Neural cell (in vitro differentiated cells): ENCODE measurements around the gene DBF4B. TPM values are rescaled to one million over a fixed set of nuclear protein-coding genes. Genes with fewer than 3 reads are reported as not detected.
"Not testable (repeated sequence)": the region's sequence is repeated elsewhere in the genome, so short reads cannot be mapped to it uniquely, and the experiment has no call there.

ENCODE experiments used
- H2AFZ ChIP-seq: fragments of 200-600, 300-800 bp; sonication (generic), shearing (Covaris generic); 2 replicates; pipeline ENCODE4 v1.6.0; 2014; ENCODE audit warnings: low read depth, mild to moderate bottlenecking, antibody characterized with exemption, low read length, moderate library complexity
- H3F3A ChIP-seq: fragments of 200-600 bp; shearing (Covaris generic); 2 replicates; pipeline ENCODE4 v1.6.1; 2016; ENCODE audit warnings: mild to moderate bottlenecking, moderate library complexity, mixed read lengths, antibody characterized with exemption, low read length; ENCODE audit not compliant: insufficient read depth, poor library complexity, severe bottlenecking
- H3K27ac ChIP-seq: fragments of 200-600, 300-800 bp; sonication (generic), shearing (Covaris generic); 2 replicates; pipeline ENCODE4 v1.5.1; 2014; ENCODE audit warnings: mild to moderate bottlenecking, low read length, moderate library complexity
- H3K27me3 ChIP-seq: fragments of 300-800, 200-600 bp; sonication (generic), shearing (Covaris generic); 2 replicates; pipeline ENCODE4 v1.6.0; 2014; ENCODE audit warnings: mild to moderate bottlenecking, low read depth, low read length, moderate library complexity; ENCODE audit not compliant: insufficient read depth
- H3K36me3 ChIP-seq: fragments of 300-800, 200-600 bp; sonication (generic), shearing (Covaris generic); 2 replicates; pipeline ENCODE4 v1.5.1; 2014; ENCODE audit warnings: mild to moderate bottlenecking, antibody characterized with exemption, low read length, moderate library complexity; ENCODE audit not compliant: insufficient read depth
- H3K4me2 ChIP-seq: fragments of 300-800, 200-600 bp; sonication (generic), shearing (Covaris generic); 2 replicates; pipeline ENCODE4 v1.6.0; 2014; ENCODE audit warnings: mild to moderate bottlenecking, low read length
- H3K4me3 ChIP-seq: fragments of 300-800, 200-600 bp; sonication (generic), shearing (Covaris generic); 2 replicates; pipeline ENCODE4 v1.5.1; 2014; ENCODE audit warnings: mild to moderate bottlenecking, low read length, moderate library complexity
- H3K79me2 ChIP-seq: fragments of 200-600 bp; shearing (Covaris generic); replicated peaks from 2 replicates; pipeline ENCODE4 v1.6.0; 2014; ENCODE audit warnings: mild to moderate bottlenecking, low read length, moderate library complexity; ENCODE audit not compliant: insufficient read depth
- H3K9ac ChIP-seq: fragments of 300-800, 200-600 bp; sonication (generic), shearing (Covaris generic); 2 replicates; pipeline ENCODE4 v1.6.1; 2016; ENCODE audit warnings: mild to moderate bottlenecking, low read length, mixed read lengths
- H3K9me2 ChIP-seq: fragments of 200-600 bp; shearing (Covaris generic); 2 replicates; pipeline ENCODE4 v1.6.1; 2016; ENCODE audit warnings: mild to moderate bottlenecking, low read length, mixed read lengths; ENCODE audit not compliant: insufficient read depth
- H3K9me3 ChIP-seq: fragments of 200-600, 300-800 bp; sonication (generic), shearing (Covaris generic); 2 replicates; pipeline ENCODE4 v1.6.1; 2016; ENCODE audit warnings: mild to moderate bottlenecking, mixed run types, low read length, moderate library complexity, mixed read lengths
- H4K20me1 ChIP-seq: fragments of 200-600 bp; shearing (Covaris generic); 2 replicates; pipeline ENCODE4 v1.6.1; 2016; ENCODE audit warnings: mild to moderate bottlenecking, mixed run types; ENCODE audit not compliant: insufficient read depth
- EP300 ChIP-seq: fragments of 450-650 bp; conservative IDR thresholded peaks from 2 replicates; pipeline ENCODE4 v1.6.1; 2014; ENCODE audit warnings: antibody characterized with exemption, mild to moderate bottlenecking, moderate library complexity; ENCODE audit not compliant: poor library complexity, severe bottlenecking
- EZH2 ChIP-seq: fragments of 200-600, 300-800 bp; shearing (Covaris generic), sonication (generic); IDR thresholded peaks from 2 replicates; pipeline ENCODE4 v1.6.1; 2014; ENCODE audit warnings: antibody characterized with exemption, low read length, borderline replicate concordance, mild to moderate bottlenecking; ENCODE audit not compliant: insufficient read depth, poor library complexity, severe bottlenecking
- MXI1 ChIP-seq: fragments of 450-650 bp; conservative IDR thresholded peaks from 2 replicates; pipeline ENCODE4 v1.6.1; 2014; ENCODE audit warnings: antibody characterized with exemption, mild to moderate bottlenecking; ENCODE audit not compliant: poor library complexity, severe bottlenecking
- RAD21 ChIP-seq: fragments of 450-650 bp; conservative IDR thresholded peaks from 2 replicates; pipeline ENCODE4 v1.6.1; 2014; ENCODE audit warnings: antibody characterized with exemption, mild to moderate bottlenecking, moderate library complexity
- SMC3 ChIP-seq: fragments of 450-650 bp; conservative IDR thresholded peaks from 2 replicates; pipeline ENCODE4 v1.6.1; 2014; ENCODE audit warnings: antibody characterized with exemption, mild to moderate bottlenecking, moderate library complexity; ENCODE audit not compliant: poor library complexity
- polyA plus RNA-seq: library from polyadenylated mRNA; depleted of rRNA; stranded (reverse); fragments of >200 nt; gene quantifications from 2 replicates; pipeline ENCODE4 v1.2.3, GENCODE V29; 2014
- TF ChIP-seq, protein P1 (sequence below): IDR thresholded peaks from 2 replicates; pipeline ENCODE4 v1.6.1; 2012; ENCODE audit warnings: borderline replicate concordance
- TF ChIP-seq, protein P2 (sequence below): fragments of 450-650 bp; IDR thresholded peaks from 2 replicates; pipeline ENCODE4 v1.5.1; 2014; ENCODE audit warnings: antibody characterized with exemption, mild to moderate bottlenecking, moderate library complexity; ENCODE audit not compliant: poor library complexity, severe bottlenecking

Gene DBF4B
- polyA plus RNA-seq, 1 donor from 2014 or later: 10.7 TPM

DNA sequence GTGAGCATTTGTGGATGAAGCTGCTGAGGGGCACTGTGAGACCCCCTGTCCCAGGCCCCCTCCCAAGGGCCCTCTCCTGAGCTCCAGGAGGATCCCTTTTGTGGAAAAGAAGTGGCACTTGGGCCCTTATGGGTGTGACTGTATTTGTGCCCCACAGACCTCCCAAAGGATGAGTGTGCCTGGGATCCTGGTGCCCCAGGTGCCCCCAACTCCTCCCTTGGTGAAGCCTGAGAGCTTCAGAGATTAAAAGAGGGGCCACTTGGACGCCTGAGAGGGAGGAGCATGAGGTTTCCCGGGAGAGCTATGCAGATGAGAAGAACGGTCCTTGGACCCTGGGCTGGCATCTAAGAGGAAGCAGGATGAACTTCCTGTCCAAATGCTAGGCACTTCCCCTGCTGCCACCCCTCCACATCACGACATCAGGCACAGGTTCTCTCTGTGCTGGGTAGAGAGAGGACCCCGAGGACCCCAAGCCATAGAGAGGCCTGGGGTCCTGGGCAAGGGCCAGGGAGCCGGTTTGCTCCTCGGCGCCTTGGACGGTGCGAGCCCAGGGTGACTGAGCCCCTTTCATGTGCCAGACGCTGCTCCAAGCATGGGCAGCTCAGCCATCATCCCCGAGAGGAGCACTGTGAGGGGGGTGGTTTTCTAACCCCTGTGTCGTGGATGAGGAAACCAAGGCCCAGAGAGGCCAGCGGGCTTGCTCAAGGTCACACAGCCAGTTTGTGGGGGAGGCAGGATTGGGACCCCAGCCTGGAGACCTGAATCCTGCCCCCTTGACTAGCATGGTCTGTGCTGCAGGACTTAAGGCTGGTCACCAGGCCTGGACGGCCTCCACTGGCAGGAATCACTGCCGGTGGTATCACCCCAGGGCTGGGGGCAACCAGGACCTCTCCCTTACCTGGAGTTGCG lies 44.7 kb downstream of the DBF4B start:
- Histone ChIP-seq H3F3A (no peaks in the 10 kb centered on the region), H3K4me2 (no peak overlapping the region), H3K9me3 (no peaks in the 10 kb centered on the region), H4K20me1 (no peaks in the 10 kb centered on the region), H3K27ac (no peak overlapping the region), H3K4me3 (no peak overlapping the region), H3K79me2 (no peaks in the 10 kb centered on the region), H3K9me2 (no peaks in the 10 kb centered on the region), H3K36me3 (no peaks in the 10 kb centered on the region), H2AFZ (no peak overlapping the region), H3K27me3 (no peaks in the 10 kb centered on the region), H3K9ac (no peak overlapping the region)
- TF ChIP-seq EP300 (no peak), MXI1 (no peak), SMC3 (no peak), EZH2 (no peak), RAD21 (no peak)

DNA sequence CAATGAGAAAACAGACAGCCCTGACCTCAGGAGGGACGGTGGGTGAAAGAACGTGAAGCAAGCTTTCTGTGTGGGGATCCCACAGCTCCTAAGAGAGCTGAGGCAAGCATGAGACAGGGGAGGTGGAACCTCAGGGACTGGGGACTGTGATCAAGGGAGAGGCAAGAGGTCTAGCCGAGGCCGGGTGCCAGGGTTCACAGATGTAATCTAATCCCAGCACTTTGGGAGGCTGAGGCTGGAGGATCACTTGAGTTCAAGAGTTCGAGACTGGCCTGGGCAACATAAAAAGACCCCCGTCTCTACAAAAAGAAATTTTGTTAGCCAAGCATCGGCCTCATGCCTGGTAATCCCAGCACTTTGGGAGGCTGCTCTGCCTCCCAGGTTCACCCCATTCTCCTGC lies 45.8 kb downstream of the DBF4B start:
- TF ChIP-seq EP300: no peak
- no peak for TF ChIP-seq EZH2
- no peak for TF ChIP-seq RAD21
- TF ChIP-seq, protein P1, sequence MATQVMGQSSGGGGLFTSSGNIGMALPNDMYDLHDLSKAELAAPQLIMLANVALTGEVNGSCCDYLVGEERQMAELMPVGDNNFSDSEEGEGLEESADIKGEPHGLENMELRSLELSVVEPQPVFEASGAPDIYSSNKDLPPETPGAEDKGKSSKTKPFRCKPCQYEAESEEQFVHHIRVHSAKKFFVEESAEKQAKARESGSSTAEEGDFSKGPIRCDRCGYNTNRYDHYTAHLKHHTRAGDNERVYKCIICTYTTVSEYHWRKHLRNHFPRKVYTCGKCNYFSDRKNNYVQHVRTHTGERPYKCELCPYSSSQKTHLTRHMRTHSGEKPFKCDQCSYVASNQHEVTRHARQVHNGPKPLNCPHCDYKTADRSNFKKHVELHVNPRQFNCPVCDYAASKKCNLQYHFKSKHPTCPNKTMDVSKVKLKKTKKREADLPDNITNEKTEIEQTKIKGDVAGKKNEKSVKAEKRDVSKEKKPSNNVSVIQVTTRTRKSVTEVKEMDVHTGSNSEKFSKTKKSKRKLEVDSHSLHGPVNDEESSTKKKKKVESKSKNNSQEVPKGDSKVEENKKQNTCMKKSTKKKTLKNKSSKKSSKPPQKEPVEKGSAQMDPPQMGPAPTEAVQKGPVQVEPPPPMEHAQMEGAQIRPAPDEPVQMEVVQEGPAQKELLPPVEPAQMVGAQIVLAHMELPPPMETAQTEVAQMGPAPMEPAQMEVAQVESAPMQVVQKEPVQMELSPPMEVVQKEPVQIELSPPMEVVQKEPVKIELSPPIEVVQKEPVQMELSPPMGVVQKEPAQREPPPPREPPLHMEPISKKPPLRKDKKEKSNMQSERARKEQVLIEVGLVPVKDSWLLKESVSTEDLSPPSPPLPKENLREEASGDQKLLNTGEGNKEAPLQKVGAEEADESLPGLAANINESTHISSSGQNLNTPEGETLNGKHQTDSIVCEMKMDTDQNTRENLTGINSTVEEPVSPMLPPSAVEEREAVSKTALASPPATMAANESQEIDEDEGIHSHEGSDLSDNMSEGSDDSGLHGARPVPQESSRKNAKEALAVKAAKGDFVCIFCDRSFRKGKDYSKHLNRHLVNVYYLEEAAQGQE: no peak
- TF ChIP-seq, protein P2, sequence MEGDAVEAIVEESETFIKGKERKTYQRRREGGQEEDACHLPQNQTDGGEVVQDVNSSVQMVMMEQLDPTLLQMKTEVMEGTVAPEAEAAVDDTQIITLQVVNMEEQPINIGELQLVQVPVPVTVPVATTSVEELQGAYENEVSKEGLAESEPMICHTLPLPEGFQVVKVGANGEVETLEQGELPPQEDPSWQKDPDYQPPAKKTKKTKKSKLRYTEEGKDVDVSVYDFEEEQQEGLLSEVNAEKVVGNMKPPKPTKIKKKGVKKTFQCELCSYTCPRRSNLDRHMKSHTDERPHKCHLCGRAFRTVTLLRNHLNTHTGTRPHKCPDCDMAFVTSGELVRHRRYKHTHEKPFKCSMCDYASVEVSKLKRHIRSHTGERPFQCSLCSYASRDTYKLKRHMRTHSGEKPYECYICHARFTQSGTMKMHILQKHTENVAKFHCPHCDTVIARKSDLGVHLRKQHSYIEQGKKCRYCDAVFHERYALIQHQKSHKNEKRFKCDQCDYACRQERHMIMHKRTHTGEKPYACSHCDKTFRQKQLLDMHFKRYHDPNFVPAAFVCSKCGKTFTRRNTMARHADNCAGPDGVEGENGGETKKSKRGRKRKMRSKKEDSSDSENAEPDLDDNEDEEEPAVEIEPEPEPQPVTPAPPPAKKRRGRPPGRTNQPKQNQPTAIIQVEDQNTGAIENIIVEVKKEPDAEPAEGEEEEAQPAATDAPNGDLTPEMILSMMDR: no peak
- Histone ChIP-seq H3K4me3 (no peak overlapping the region), H3K79me2 (no peaks in the 10 kb centered on the region), H2AFZ (no peak overlapping the region), H3K27me3 (peaks cover 2% of the 10 kb centered on the region), H3K27ac (no peak overlapping the region), H3K9me2 (no peaks in the 10 kb centered on the region), H3K36me3 (no peaks in the 10 kb centered on the region), H3K9ac (no peak overlapping the region), H3K4me2 (no peak overlapping the region), H4K20me1 (no peaks in the 10 kb centered on the region), H3K9me3 (no peaks in the 10 kb centered on the region), H3F3A (no peaks in the 10 kb centered on the region)

DNA sequence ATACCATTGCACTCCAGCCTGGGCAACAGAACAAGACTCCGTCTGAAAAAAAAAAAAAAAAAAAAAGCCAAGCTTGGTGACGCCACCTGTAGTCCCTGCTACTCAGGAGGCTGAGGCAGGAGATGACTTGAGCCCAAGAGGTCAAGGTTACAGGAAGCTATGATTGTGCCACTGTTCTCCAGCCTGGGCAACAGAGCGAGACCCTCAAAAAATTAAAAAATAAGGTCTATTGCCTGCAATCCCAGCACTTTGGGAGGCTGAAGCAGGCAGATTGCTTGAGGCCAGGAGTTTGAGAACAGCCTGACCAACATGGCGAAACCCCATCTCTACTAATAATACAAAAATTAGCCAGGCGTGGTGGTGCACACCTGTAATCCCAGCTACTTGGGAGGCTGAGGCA lies 46.7 kb downstream of the DBF4B start:
- not testable (repeated sequence) for H3K36me3 ChIP-seq, H4K20me1 ChIP-seq, H3K4me3 ChIP-seq, H3F3A ChIP-seq, H3K79me2 ChIP-seq, H3K9me3 ChIP-seq, H2AFZ ChIP-seq, H3K27me3 ChIP-seq, H3K27ac ChIP-seq, H3K9ac ChIP-seq, H3K9me2 ChIP-seq, H3K4me2 ChIP-seq
